ENCODE data around the gene PRLH. TPM values are rescaled to one million over a fixed set of nuclear protein-coding genes. Genes with fewer than 3 reads are reported as not detected.
A peak's percentile ranks its signal among the peaks of the same experiment; 100 is the strongest.

PRLH gene
- polyA plus RNA-seq, 1 donor, result not detected

DNA sequence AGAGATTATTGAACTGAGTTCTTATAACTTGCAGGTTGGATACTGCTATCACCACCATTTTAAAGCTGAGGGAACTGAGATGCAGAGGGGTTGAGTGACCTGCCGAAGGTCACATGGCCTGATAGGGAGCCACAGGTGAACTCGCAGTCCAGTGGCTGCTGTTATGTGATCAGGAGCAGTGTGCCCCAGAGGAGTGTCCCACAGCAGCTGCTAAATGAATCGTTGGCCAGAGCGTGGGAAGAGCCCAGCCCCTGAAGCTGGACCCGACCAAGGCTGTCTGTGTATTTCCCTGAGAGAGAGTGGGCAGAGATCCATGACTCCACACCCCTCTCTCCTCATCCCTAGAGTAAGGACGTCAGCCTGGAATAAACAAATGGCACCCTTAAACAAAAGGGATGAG lies 26.7 kb upstream of the PRLH start:
- no peak for DNase-seq (ENCODE audit: low read depth)

DNA sequence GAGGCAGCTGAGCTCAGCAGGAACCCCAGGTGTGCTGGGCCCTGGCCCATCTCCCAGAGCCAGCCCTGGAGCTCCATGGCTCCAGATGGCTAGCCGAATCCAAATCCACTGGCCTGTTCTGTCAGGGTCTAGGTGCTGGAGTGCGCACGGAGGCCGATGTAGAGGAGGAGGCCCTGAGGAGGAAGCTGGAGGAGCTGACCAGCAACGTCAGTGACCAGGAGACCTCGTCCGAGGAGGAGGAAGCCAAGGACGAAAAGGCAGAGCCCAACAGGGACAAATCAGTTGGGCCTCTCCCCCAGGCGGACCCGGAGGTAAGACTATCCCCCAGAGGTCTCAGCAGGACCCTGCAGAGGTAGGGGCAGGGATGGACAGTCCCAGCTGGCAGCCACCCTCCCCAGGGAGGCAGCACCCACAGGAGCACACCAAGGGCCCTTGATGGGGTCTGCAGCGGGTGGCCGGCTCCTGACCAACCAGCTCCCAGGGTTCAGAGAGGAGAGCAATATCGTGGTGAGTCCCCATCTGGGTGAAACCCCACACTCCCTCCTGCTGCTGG lies 26.1 kb upstream of the PRLH start:
- DNase-seq (ENCODE audit: low read depth), result no peak

DNA sequence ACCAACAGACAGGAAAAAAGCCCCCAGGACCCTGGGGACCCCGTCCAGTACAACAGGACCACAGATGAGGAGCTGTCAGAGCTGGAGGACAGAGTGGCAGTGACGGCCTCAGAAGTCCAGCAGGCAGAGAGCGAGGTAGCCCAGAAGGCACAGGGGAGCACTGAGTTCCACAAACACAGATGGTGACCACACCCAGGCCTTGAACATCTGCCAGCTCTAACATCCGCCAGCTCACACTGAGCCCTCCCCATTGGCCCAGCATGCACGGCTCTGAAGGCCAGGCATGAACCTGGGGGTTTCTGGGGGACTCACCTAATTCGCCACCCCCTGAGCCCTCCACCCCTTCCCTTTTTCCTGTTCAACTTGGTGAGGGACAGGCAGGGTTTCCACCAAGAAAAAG lies 25.6 kb upstream of the PRLH start:
- DNase-seq (ENCODE audit: low read depth), result peak; percentile 50

DNA sequence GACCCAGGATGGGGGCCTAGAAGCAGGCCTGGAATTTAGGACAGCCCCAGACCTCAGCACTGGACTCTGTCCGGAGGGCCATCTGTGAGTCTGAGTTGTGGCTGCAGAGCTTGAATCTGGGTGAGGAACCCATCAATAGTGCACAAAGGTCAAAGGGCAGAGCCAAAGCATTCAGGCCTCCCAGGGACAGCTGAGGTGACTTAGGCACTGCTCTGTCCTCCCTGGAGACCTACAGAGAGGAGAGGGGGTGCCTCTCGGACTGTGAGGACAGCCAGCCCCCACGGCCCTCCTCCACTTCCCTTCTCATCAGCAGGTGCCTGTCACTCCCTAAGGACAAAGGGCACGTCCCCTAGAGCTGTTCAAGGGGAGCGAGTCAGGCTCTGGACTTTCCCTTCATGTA lies 25.1 kb upstream of the PRLH start:
- no peak for DNase-seq (ENCODE audit: low read depth)

DNA sequence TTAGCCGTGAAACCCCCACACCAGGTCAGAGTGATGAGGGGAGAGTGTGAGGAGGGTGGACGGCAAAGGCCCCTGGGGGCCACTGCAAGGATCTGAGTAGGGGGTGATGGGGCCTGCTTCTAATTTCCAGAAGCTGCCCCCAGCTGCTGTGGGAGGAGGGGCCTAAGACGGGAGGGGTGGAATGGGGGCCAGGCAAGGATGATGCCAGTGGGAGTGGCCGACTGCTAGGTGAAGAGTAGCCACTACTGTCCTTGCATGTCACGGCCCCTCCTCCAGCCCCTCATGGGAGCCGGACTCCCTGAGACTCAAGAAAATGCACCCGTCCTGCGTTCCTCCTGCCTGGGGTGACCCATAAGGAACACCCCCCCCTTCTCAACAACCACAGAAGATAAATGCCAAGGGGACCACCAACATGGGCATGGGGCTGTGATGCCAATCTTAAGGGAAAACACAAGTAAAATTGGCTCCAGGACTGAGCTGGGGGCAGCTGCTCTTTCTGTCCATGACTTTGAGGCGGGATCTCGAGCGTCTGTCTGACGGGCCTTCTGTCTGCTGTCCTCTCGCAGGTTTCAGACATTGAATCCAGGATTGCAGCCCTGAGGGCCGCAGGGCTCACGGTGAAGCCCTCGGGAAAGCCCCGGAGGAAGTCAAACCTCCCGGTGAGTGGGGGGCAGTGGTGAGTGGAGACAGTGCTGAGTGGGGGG lies 24.2 kb upstream of the PRLH start:
- DNase-seq (ENCODE audit: low read depth), result no peak

DNA sequence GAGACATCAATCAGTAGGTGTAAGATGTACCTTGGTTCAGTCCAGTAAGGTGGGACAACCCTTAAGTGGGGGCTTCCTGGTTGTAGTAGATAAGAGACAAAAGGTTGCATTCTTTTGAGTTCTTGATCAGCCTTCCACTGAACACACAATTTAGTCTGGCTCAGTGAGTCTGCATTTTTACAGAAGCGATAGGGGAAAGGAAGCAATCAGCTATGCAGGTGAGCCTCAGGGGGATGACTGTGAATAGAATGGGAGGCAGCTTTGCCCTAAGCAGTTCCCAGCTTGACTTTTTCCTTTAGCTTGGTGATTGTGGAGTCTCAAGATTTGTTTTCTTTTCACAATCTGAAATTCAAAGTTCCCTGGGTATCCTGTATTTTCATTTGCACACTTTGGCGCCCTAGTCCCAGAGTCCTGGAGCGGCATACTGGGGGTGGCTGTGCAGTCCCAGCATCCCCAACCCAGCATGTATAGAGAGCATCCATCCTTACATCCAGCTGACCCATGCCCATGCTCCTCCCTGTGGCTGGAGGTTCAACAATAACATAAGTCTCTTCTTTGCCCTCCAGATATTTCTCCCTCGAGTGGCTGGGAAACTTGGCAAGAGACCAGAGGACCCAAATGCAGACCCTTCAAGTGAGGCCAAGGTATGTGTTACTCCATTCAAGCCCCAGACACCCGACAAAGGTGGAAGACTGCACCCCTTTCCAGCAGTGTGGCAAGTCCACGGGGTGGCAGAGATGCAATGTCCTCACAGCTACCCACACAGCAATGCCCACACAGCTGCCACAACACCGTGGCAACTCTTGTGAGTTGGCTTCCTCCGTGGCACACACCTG lies 20.1 kb upstream of the PRLH start:
- no peak for DNase-seq (ENCODE audit: low read depth)

DNA sequence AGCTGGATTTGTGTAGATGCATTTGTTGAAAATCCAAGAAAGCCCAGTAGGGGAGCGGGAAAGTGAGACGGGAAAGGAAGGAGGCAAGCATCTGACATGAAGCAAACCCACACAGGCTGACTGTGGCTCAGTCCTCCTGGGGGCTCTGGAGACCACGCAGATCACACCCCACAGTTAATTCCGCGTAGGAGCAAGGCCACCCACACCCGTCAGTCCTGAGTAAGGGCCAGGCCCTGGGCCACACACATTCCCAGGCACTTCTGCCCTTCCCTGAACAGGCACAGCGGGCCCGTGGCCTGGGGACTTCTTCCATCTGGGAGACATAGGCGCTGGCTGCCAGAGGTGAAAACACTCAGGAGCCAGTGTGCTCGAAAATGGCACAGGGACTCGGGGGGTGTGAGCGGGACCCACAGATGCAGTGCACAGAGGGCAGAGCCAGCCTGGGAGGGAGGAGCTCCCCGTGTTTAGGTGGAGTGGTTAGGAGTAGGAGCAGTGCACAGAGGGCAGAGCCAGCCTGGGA lies 19.4 kb upstream of the PRLH start:
- DNase-seq (ENCODE audit: low read depth), result no peak

DNA sequence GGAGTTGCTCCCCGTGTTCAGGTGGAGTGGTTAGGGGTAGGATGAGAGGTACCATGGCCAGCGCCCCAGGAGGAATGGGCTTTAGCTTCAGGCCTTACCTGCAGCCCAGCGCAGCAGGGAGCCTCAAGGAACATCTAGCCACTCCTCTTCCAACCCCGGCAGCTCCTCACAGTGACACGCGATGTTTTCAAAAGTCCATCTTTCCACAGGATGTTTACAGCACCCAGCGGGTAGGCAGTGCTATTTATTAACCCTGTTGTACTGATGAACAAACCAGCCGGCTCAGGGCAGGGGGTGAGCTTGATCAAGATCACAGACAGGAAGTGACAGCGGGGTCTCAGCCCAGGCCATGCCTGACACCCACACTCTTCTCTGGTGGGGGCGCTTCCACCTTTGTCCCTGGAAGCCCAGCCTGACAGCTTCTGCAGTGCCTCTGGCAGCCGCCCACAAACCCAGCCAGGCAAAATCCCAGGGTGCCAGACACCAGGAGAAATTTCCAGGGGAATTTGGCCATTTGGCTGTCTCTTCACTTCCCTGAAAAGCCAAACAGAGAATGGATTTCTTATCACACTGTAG lies 18.4 kb upstream of the PRLH start:
- DNase-seq (ENCODE audit: low read depth), result no peak

DNA sequence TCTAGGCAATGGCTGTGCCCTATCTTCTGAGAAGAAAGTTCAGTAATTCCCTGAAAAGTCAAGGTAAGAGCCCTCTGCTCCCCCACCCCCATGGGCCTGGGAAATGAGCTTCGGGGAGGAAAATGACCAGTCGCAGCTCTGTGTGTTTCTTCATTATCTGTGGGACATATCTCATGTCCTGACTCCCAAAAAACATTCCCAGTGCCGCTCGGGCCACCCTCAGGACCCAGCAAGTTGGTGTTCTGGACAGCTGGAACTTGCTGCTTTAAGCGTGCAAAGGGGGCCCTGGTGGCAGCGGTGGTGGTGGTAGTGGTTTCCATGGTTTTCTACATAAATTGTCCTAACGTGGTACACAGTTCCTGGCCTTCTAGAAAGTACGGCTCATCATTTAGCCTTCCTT lies 17.2 kb upstream of the PRLH start:
- no peak for DNase-seq (ENCODE audit: low read depth)

DNA sequence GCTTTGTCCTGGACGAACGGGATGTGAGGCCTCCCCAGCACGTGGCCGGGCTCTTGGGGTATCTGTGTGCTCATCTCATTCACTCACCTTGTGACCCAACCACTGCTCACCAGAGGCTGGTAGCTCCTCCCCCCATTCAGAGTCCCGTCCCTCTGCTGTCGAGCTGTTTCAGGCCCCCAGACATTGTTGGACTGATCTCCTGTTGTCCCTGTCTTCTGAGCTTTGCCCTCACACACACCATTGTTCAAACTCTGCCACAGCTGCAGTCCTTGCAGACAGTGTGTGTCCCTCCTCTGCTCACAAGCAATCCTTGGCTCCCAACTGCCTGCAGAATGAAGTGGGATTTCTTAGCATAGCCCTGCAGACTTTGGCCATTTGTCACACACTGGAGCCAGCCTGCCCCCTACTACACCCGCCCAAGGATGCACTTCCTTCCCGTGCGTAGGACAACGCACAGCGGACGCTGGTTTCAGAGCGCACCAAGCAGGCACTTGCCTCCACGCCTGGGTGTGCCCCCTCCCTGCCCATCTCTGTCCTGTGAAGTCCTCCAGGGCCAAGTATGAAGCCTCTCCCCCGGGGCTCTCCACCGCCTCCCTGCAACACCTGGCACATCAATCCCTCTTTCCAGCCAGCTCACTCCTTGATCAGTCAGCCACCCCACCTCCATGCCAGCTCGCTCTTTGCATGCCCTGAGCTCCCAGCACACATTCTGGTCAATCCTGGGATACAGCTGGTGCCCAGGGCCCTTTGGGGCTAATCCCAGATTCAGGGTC lies 16.5 kb upstream of the PRLH start:
- DNase-seq (ENCODE audit: low read depth), result no peak

DNA sequence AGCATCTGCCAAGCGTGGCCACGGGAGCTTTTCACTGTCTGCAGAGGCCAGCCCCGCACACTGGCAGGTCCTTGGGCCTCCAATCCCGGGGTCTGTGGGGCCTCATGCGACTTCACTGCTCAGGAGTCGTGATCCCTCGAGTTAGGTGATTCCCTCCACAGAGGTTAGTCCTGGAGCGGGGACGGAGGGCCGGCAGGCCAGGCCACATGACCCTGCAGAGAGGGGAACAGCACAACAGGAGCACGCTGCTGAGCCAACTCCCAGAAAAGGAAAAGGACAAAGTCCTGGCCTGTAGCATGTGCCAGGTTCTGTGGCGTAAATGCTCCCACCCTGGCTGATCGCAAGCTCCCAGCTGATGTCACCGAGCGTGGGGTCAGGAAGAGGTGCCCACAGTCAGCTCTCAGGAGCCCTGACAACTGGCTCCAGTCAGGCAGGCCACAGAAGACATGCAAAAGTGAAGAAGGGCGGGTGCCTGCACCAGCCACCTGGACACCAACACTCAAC lies 15.3 kb upstream of the PRLH start:
- DNase-seq (ENCODE audit: low read depth), result no peak

DNA sequence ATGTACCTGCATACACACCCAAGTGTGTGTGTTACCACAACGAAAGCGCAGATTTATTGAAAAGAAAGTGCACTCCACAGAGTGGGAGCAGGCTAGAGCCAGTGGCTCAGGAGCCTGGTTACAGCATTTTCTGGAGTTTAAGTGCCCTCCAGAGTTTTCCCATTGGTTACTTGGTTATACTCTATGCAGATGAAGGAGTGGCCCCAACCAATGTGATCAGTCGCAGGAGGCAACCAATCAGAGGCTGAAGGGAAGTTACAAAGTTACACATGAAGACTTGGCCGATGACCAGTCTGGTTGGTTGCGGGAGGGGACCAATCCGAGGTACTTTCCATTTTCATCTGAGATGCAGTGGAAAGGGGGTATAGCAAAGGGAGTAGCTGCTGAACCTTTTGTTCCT lies 13.5 kb upstream of the PRLH start:
- DNase-seq (ENCODE audit: low read depth), result no peak

DNA sequence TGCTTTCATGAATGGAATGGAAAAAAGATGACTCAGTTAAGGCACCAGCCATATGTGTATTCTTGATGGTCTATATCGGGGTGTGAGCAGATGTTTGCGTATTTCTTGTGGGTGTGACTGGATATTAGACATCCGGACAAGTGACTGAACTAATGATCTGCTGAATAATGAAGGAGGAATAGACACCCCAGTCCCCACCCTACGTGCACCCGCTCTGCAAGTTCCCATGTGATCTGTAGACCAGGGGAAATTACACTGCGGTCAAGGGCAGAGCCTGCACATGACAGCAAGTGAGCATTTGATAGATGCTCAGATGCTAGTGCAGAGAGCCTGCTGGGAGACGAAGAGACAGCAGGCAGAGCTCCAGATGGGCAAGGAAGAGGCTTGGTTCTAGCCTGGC lies 12.4 kb upstream of the PRLH start:
- DNase-seq (ENCODE audit: low read depth), result no peak

DNA sequence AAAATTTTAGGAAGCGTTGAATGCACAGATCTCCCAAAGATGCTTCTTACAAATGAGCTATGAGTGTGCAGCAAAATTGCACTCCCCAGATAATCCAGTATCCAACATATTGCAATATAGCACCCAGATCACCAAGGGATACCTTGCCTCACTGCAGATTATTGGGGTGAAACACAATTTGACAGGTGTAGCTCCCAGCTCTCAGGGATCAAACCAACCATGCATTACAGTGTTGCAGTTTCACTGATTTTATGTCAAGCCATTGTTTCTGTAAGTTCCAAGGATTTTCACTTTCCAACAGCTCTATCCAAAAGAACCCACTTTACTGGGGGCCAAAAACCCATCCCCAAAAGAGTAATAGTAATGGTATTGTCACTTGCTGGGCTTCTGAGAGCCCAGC lies 10.8 kb upstream of the PRLH start:
- DNase-seq (ENCODE audit: low read depth), result no peak

DNA sequence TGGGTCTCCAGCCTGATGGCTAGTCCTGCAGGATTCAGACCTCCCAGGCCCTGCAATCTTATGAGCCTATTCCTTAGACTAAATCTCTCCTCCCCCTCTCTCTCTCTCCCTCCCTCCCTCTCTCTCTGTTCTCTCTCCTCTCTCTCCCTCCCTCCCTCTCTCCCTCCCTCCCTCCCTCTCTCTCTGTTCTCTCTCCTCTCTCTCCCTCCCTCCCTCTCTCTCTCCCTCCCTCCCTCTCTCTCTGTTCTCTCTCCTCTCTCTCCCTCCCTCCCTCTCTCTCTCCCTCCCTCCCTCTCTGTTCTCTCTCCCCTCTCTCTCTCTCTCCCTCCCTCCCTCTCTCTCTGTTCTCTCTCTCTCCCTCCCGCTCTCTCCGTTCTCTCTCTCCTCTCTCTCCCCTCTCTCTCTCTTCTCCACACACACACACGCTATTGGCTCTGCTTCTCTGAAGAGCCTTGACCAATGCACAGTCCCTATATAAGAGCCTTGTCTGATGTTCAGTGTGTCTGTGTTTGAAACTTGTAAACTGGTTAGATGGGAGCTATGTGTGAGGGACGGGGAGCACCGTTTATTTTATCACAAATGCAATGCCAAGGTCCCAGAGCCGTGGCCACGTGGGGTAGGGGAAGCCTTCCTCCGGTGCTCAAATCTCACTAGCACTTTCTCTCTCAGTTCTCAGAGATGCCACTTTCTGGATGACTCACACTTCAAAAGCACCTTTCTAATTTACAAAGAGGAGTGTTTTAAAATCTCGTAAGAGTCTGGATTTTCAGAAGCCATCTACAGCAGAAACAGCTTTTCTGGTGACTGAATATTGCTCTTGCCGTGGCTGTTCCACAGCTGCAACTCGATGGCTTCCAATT lies 9.4 kb upstream of the PRLH start:
- DNase-seq (ENCODE audit: low read depth), result no peak

DNA sequence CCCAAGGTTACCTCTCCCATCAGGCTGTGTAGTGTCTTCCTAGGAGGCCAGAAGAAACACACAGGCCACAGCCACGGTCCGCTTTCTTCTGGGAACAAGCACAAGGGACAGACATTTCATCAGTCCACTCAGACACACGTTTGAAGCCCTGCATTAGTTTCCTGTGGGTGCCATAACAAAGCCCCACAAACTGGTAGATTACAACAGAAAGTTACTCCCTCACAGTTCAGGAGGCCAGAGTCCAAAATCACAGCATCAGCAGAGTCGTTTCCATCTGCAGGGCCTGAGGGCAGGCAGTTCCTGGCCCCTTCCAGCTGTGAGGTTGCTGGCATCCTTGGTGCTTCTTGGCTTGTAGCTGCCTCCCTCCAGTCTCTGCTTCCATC lies 8.8 kb upstream of the PRLH start:
- no peak for DNase-seq (ENCODE audit: low read depth)

DNA sequence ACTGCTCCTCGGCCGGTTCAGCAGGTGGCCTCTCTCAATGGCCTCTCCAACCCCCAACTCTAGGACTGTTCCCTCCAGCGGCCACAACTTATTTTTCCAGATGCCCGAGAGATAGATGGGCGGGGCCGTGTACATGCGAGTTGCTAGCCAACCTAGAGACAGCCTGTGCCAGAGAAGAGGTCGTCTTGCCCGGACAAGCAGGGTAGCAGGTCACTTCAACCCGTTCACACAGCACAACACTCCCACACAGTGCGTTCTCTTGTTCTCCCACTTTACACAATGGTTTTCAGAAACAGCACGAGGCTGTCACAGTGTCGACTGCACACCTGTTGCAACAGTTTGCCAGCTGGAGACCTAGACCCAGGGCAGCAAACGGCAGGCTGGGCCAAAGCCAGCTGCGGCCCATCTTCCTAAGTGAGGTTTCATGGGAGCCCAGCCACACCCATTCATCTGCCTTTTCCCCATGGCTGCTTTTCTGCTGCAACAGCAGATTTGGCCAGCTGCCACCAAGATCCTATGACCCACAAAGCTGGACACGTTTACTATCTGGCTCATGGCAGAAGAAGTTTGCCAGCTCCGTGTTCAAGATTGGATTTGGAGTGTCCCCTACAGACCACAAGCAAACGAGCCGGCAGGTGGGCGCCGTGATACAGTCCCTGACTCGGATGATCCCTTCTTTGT lies 7.3 kb upstream of the PRLH start:
- no peak for DNase-seq (ENCODE audit: low read depth)

DNA sequence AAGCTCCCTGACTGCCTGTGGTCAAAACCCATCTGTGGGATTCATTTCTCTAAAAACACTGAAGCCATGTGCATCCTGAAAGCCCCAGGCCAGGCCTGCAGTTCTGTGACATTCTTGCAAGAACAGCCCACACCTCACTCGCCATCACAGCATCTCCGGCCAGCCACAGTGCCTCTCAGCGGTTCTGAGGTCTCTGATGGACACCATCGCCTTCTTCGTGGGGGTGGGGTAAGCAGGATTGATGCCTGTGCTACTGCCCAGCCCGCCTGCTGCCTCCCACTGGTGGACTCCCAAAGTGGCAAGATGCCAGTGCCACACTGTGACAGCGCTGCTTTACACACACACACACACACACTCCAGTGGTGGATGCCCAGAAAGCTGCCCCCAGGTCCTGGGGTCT lies 5.2 kb upstream of the PRLH start:
- DNase-seq (ENCODE audit: low read depth), result no peak

DNA sequence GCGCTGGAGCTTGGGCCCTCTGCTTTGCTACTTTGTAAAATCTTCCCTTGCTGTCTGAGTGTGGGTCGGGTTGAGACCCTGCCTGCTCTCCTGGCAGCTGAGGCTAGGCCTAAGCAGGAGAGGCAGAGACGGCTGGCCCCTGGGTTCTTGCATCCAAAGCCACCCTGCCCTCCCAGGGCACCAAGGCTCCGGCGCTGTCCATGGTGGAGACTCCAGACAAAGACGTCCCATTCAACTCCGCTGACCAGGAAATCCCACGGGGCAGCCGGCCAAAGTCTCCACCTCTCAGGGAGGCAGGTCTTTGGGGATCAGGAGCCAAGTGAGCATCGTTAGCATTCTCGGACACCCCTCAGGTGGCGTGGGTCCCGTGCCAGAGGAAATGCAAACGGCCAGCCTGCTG lies 2.6 kb upstream of the PRLH start:
- no peak for DNase-seq (ENCODE audit: low read depth)

DNA sequence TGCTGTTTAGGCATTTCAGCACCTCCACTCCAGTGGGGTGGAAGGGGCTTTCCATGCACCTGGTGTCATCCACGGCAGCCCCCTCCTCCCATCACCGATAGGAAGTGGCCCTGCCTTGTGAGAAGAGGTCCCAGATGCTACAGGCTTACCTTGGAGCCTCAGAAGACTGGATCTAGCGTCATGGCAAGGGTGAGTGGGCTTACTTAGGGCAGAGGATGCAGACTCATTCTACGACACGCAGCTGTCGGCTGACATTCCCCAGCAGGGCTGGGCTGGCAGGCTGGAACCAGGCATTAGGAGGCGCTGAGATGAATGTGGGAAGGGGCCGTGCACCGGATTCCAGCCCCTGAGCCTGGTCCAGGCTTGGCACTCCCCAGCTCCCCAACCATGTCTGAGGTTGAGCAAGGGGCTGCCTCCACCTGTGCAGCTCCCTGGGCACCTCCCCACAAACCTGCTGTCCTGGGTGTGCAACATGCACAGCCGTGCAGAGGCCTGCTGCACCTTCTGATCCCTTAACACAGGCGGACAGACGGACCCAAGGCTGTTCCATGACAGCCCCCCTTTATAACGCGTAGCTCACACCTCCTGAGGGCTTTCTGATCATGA lies 1.7 kb upstream of the PRLH start:
- no peak for DNase-seq (ENCODE audit: low read depth)

Measured in forelimb muscle (tissue), 1 donor.